Measurements from ENCODE around the gene BMPR2. TPM values are rescaled to one million over a fixed set of nuclear protein-coding genes. Genes with fewer than 3 reads are reported as not detected.

Gene BMPR2
- polyA plus RNA-seq, 1 donor (not counting 4 experiments of a cell fraction or from before 2014, with no cell fraction given): 31.9 TPM

DNA sequence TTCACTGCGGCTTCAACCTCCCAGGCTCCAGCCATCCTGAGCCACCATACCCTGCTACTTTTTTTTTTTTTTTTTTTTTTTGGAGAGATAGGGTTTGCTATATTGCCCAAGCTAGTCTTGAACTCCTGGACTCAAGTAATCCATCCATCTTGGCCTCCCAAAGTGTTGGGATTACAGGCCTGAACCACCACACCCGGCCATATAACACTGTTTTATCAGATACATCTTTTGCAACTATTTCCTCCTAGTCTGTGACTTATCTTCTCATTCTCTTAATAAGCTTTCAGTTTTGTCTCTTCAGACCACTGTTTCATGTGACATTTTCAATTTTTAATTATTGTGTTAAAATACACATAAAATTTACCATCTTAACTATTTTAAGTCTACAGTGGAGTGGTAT lies 223.0 kb downstream of the BMPR2 start:
- no peak for FAIRE-seq
- DNase-seq (ENCODE audit: low read depth, low spot score): no peak
- Histone ChIP-seq H3K36me3 (ENCODE audit: control insufficient read depth in 2 of 2, extremely low read depth in 1 of 2, insufficient read depth in 2 of 2, low read length in 2 of 2) (no peaks in the 10 kb centered on the region), H3K9ac (ENCODE audit: control insufficient read depth, extremely low read depth, insufficient read depth, low read length) (no peak overlapping the region), H3K4me1 (ENCODE audit: control insufficient read depth, extremely low read depth, insufficient read depth, low read length) (no peaks in the 10 kb centered on the region), H3K9me1 (ENCODE audit: control insufficient read depth, extremely low read depth, insufficient read depth, low read length) (no peaks in the 10 kb centered on the region), H2AFZ (ENCODE audit: control insufficient read depth, low read length) (no peak overlapping the region), H3K27me3 (ENCODE audit: control insufficient read depth, extremely low read depth, insufficient read depth, low read length) (no peaks in the 10 kb centered on the region), H3K9me3 (ENCODE audit: control insufficient read depth, low read depth, low read length) (no peaks in the 10 kb centered on the region), H3K27ac (ENCODE audit: control insufficient read depth, insufficient read depth, low read length) (no peak overlapping the region), H3K4me3 (ENCODE audit: control insufficient read depth in 2 of 3, extremely low read depth in 1 of 3, insufficient read depth in 2 of 3, low read depth in 1 of 3, low read length in 3 of 3) (no peak overlapping the region), H3K79me2 (ENCODE audit: control insufficient read depth, insufficient read depth, low read length) (no peaks in the 10 kb centered on the region), H3K4me2 (ENCODE audit: control insufficient read depth, extremely low read depth, insufficient read depth, low read depth, low read length) (no peak overlapping the region), H4K20me1 (ENCODE audit: control insufficient read depth, extremely low read depth, insufficient read depth, low read length) (no peaks in the 10 kb centered on the region)
- dilution Hi-C loops (cut with MboI; ENCODE audit: extremely low pct_ligation_motif_present, low sequenced_read_pairs): no loop called here
- no peak for TF ChIP-seq EZH2 (IDR thresholded peaks at IDR 0.05; ENCODE audit: low read length)
- TF ChIP-seq, protein P1, sequence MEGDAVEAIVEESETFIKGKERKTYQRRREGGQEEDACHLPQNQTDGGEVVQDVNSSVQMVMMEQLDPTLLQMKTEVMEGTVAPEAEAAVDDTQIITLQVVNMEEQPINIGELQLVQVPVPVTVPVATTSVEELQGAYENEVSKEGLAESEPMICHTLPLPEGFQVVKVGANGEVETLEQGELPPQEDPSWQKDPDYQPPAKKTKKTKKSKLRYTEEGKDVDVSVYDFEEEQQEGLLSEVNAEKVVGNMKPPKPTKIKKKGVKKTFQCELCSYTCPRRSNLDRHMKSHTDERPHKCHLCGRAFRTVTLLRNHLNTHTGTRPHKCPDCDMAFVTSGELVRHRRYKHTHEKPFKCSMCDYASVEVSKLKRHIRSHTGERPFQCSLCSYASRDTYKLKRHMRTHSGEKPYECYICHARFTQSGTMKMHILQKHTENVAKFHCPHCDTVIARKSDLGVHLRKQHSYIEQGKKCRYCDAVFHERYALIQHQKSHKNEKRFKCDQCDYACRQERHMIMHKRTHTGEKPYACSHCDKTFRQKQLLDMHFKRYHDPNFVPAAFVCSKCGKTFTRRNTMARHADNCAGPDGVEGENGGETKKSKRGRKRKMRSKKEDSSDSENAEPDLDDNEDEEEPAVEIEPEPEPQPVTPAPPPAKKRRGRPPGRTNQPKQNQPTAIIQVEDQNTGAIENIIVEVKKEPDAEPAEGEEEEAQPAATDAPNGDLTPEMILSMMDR (optimal IDR thresholded peaks at IDR 0.05 in 1 of 3, IDR thresholded peaks at IDR 0.05 in 1 of 3, conservative IDR thresholded peaks at IDR 0.05 in 1 of 3; ENCODE audit: extremely low read depth in 1 of 3, insufficient read depth in 2 of 3, low read length in 3 of 3): no peak

DNA sequence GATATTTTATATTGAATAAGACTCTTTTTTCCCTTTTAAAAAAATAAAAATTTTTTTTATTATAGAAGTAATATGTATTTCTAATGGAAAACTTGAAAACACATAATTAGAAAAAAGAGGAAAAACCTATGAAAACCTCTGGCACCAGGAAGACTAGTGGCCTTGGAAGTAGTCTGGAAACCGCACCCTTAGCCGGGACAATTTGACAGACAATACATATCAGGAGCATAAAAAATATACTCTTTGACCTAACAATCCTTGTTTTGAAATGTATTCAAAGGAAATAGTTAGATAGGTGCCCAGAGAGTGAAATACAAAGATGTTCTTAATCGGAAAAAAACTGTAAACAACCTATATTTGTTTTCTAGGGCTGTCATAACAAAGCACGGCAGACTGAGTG lies 223.8 kb downstream of the BMPR2 start:
- Histone ChIP-seq H4K20me1 (ENCODE audit: control insufficient read depth, extremely low read depth, insufficient read depth, low read length) (no peaks in the 10 kb centered on the region), H3K9me3 (ENCODE audit: control insufficient read depth, low read depth, low read length) (no peaks in the 10 kb centered on the region), H3K4me2 (ENCODE audit: control insufficient read depth, extremely low read depth, insufficient read depth, low read depth, low read length) (no peak overlapping the region), H2AFZ (ENCODE audit: control insufficient read depth, low read length) (no peak overlapping the region), H3K36me3 (ENCODE audit: control insufficient read depth in 2 of 2, extremely low read depth in 1 of 2, insufficient read depth in 2 of 2, low read length in 2 of 2) (no peaks in the 10 kb centered on the region), H3K4me1 (ENCODE audit: control insufficient read depth, extremely low read depth, insufficient read depth, low read length) (no peaks in the 10 kb centered on the region), H3K9me1 (ENCODE audit: control insufficient read depth, extremely low read depth, insufficient read depth, low read length) (no peaks in the 10 kb centered on the region), H3K4me3 (ENCODE audit: control insufficient read depth in 2 of 3, extremely low read depth in 1 of 3, insufficient read depth in 2 of 3, low read depth in 1 of 3, low read length in 3 of 3) (no peak overlapping the region), H3K9ac (ENCODE audit: control insufficient read depth, extremely low read depth, insufficient read depth, low read length) (no peak overlapping the region), H3K79me2 (ENCODE audit: control insufficient read depth, insufficient read depth, low read length) (no peaks in the 10 kb centered on the region), H3K27me3 (ENCODE audit: control insufficient read depth, extremely low read depth, insufficient read depth, low read length) (no peaks in the 10 kb centered on the region), H3K27ac (ENCODE audit: control insufficient read depth, insufficient read depth, low read length) (no peak overlapping the region)
- no peak for FAIRE-seq
- TF ChIP-seq, protein P1 (optimal IDR thresholded peaks at IDR 0.05 in 1 of 3, IDR thresholded peaks at IDR 0.05 in 1 of 3, conservative IDR thresholded peaks at IDR 0.05 in 1 of 3; ENCODE audit: extremely low read depth in 1 of 3, insufficient read depth in 2 of 3, low read length in 3 of 3): no peak
- no peak for TF ChIP-seq EZH2 (IDR thresholded peaks at IDR 0.05; ENCODE audit: low read length)
- DNase-seq (ENCODE audit: low read depth, low spot score): no peak
- dilution Hi-C loops (cut with MboI; ENCODE audit: extremely low pct_ligation_motif_present, low sequenced_read_pairs): no loop called here

Measured in keratinocyte (primary cell).